GM23338 (cell line): ENCODE measurements around the gene BCORL1. TPM values are rescaled to one million over a fixed set of nuclear protein-coding genes. Genes with fewer than 3 reads are reported as not detected.

ENCODE experiments used
- ATAC-seq: fragments of 200-7000 bp; cut with Tn5 transposase; 3 replicates; pipeline ENCODE4 v1.9.1; 2020
- DNase-seq: peaks from one replicate; pipeline ENCODE4 v3.0.0-alpha.2; 2015; ENCODE audit warnings: low spot score
- H2AFZ ChIP-seq: fragments of 200-600 bp; sonication (generic); 2 replicates; pipeline ENCODE4 v1.8.0; 2016; ENCODE audit warnings: antibody characterized with exemption, mild to moderate bottlenecking, moderate library complexity
- H3F3A ChIP-seq: fragments of 200-600 bp; sonication (generic); replicated peaks from 2 replicates; pipeline ENCODE4 v1.8.0; 2017; ENCODE audit warnings: antibody characterized with exemption, mixed run types, low read depth
- H3K27ac ChIP-seq: fragments of 200-600 bp; sonication (generic); 2 replicates; pipeline ENCODE4 v1.6.1; 2016; ENCODE audit warnings: low read depth
- H3K27me3 ChIP-seq: fragments of 200-600 bp; sonication (generic); 2 replicates; pipeline ENCODE4 v1.8.0; 2016; ENCODE audit warnings: mild to moderate bottlenecking, mixed run types, moderate library complexity; ENCODE audit not compliant: insufficient read depth
- H3K36me3 ChIP-seq: fragments of 200-600 bp; sonication (generic); 2 replicates; pipeline ENCODE4 v1.8.0; 2016; ENCODE audit warnings: mild to moderate bottlenecking; ENCODE audit not compliant: insufficient read depth
- H3K4me1 ChIP-seq: fragments of 200-600 bp; sonication (generic); 2 replicates; pipeline ENCODE4 v1.8.0; 2016; ENCODE audit warnings: mild to moderate bottlenecking, moderate library complexity; ENCODE audit not compliant: insufficient read depth
- H3K4me2 ChIP-seq: fragments of 200-600 bp; sonication (generic); 2 replicates; pipeline ENCODE4 v1.7.1; 2017; ENCODE audit warnings: mixed run types
- H3K4me3 ChIP-seq: fragments of 200-600 bp; sonication (generic); 2 replicates; pipeline ENCODE4 v1.6.1; 2016; ENCODE audit warnings: mixed run types
- H3K79me2 ChIP-seq: fragments of 200-600 bp; sonication (generic); replicated peaks from 2 replicates; pipeline ENCODE4 v1.8.0; 2017; ENCODE audit warnings: mild to moderate bottlenecking; ENCODE audit not compliant: insufficient read depth
- H3K9me2 ChIP-seq: fragments of 200-600 bp; sonication (generic); 2 replicates; pipeline ENCODE4 v1.8.0; 2017; ENCODE audit not compliant: insufficient read depth
- H4K20me1 ChIP-seq: fragments of 200-600 bp; sonication (generic); replicated peaks from 2 replicates; pipeline ENCODE4 v1.8.0; 2017; ENCODE audit warnings: mild to moderate bottlenecking; ENCODE audit not compliant: insufficient read depth
- H3K27ac Mint-ChIP-seq: 2 replicates; pipeline ENCODE4 v1.8.0; 2020; ENCODE audit warnings: inconsistent platforms, mild to moderate bottlenecking, moderate library complexity, mixed read lengths
- H3K27me3 Mint-ChIP-seq: 3 replicates; pipeline ENCODE4 v1.8.0; 2022; ENCODE audit warnings: low read depth, mild to moderate bottlenecking, moderate library complexity, mixed read lengths, inconsistent platforms; ENCODE audit not compliant: insufficient read depth, poor library complexity
- H3K36me3 Mint-ChIP-seq: 3 replicates; pipeline ENCODE4 v1.8.0; 2021; ENCODE audit warnings: low read depth, mild to moderate bottlenecking, inconsistent platforms, moderate library complexity, mixed read lengths
- H3K4me1 Mint-ChIP-seq: 3 replicates; pipeline ENCODE4 v1.8.0; 2020; ENCODE audit warnings: mild to moderate bottlenecking, inconsistent platforms, mixed read lengths
- H3K4me3 Mint-ChIP-seq: 3 replicates; pipeline ENCODE4 v1.8.0; 2021; ENCODE audit warnings: moderate library complexity, mild to moderate bottlenecking, inconsistent platforms, mixed read lengths
- H3K9me3 Mint-ChIP-seq: 3 replicates; pipeline ENCODE4 v1.8.0; 2020; ENCODE audit warnings: moderate library complexity, mild to moderate bottlenecking, inconsistent platforms, mixed read lengths
- CREB1 ChIP-seq: fragments of 250-450 bp; sonication (Bioruptor Pico); IDR thresholded peaks from 2 replicates; pipeline ENCODE4 v1.5.0; 2020; ENCODE audit warnings: low read depth, mild to moderate bottlenecking, moderate library complexity
- REST ChIP-seq: IDR thresholded peaks from one replicate; pipeline ENCODE4 v1.6.1; 2018; ENCODE audit warnings: antibody characterized with exemption; ENCODE audit not compliant: unreplicated experiment
- ZNF114 ChIP-seq: fragments of 250-450 bp; sonication (Bioruptor Pico); IDR thresholded peaks from 2 replicates; pipeline ENCODE4 v1.5.0; 2020; ENCODE audit warnings: mild to moderate bottlenecking, moderate library complexity
- ZNF331 ChIP-seq: fragments of 250-450 bp; sonication (Bioruptor Pico); IDR thresholded peaks from 2 replicates; pipeline ENCODE4 v1.5.0; 2020; ENCODE audit warnings: low read depth, mild to moderate bottlenecking, moderate library complexity
- ZNF462 ChIP-seq: fragments of 250-450 bp; sonication (Bioruptor Pico); IDR thresholded peaks from 2 replicates; pipeline ENCODE4 v1.5.0; 2020; ENCODE audit warnings: mild to moderate bottlenecking, moderate library complexity
- polyA plus RNA-seq: library from polyadenylated mRNA; unstranded; fragments of >200 nt; fragmentation: Nextera tagmentation; extraction: Ambion mirVana; gene quantifications from 2 replicates; pipeline ENCODE4 v1.2.1, GENCODE V29; 2016
- total RNA-seq: library from RNA; depleted of rRNA; stranded (reverse); fragments of >200 nt; shearing (Covaris generic); gene quantifications from 2 replicates; pipeline ENCODE4 v1.2.3, GENCODE V29; 2014

BCORL1 gene
- total and polyA plus RNA-seq, 2 experiments from 2014 or later, result 2.6 to 2.7 TPM

GRCh38 chrX:130086447-130087206 lies 104.2 kb downstream of the BCORL1 start:
- Histone ChIP-seq H3K4me3 (no peak overlapping the region), H3K36me3 (no peaks in the 10 kb centered on the region), H3K79me2 (no peaks in the 10 kb centered on the region), H2AFZ (no peak overlapping the region), H3F3A (no peaks in the 10 kb centered on the region), H3K9me2 (no peaks in the 10 kb centered on the region), H3K27ac (no peak overlapping the region), H3K27me3 (no peaks in the 10 kb centered on the region), H3K4me2 (no peak overlapping the region), H4K20me1 (no peaks in the 10 kb centered on the region), H3K4me1 (peaks cover 3% of the 10 kb centered on the region; the same call in 1 of the 2 replicates)
- Mint-ChIP-seq H3K4me1 (peaks cover 24% of the 10 kb centered on the region; the same call in 2 of the 3 replicates), H3K27ac (no peak overlapping the region), H3K27me3 (peaks cover 3% of the 10 kb centered on the region), H3K36me3 (no peaks in the 10 kb centered on the region), H3K4me3 (no peak overlapping the region), H3K9me3 (no peaks in the 10 kb centered on the region)
- DNase-seq, result no peak
- no peak for TF ChIP-seq ZNF114 (CRISPR knock-in tag)
- no peak for TF ChIP-seq ZNF331
- TF ChIP-seq REST, result no peak
- no peak for TF ChIP-seq CREB1 (CRISPR knock-in tag)
- TF ChIP-seq ZNF462 (CRISPR knock-in tag), result no peak
- no peak; the same call in 2 of the 3 replicates for ATAC-seq
